ENCODE measurements around the gene SPINT3. TPM values are rescaled to one million over a fixed set of nuclear protein-coding genes. Genes with fewer than 3 reads are reported as not detected.

SPINT3 gene
- total and polyA plus RNA-seq, 7 donors, result not detected

- Histone ChIP-seq H3K27me3 (ENCODE audit: insufficient read depth in 3 of 3, low read length in 2 of 3) (peaks cover 0 to 47% (median 4%) of the 10 kb centered on the region in 3 donors), H3K27ac (no peak overlapping the region), H3K36me3 (ENCODE audit: insufficient read depth in 1 of 2, low read depth in 1 of 2) (no peaks in the 10 kb centered on the region), H3K4me3 (no peak overlapping the region), H3K9me3 (no peaks in the 10 kb centered on the region), H3K4me1 (no peaks in the 10 kb centered on the region)
- intact Hi-C loops (cut with DNase I), result no loop called here
- 63 to 71% (median 68%) methylated on average over 1 of the region's 1 CpG for WGBS, 3 donors
- no peak for DNase-seq
- TF ChIP-seq CTCF (IDR thresholded peaks at IDR 0.05), result no peak
- ATAC-seq, result no peak
Observed at GRCh38 chr20:45501600-45501999, 13.8 kb downstream of the SPINT3 start.

GRCh38 chr20:45500022-45500421 is 15.4 kb downstream of the SPINT3 start:
- H3K36me3 ChIP-seq (ENCODE audit: insufficient read depth in 1 of 2, low read depth in 1 of 2), result no peaks in the 10 kb centered on the region
- DNase-seq (no peak), ATAC-seq (no peak)
- no peaks in the 10 kb centered on the region for H3K4me1 ChIP-seq
- no peak for TF ChIP-seq CTCF (IDR thresholded peaks at IDR 0.05)
- H3K4me3 ChIP-seq, result no peak overlapping the region
- intact Hi-C loops (cut with DNase I), result no loop called here
- H3K27me3 ChIP-seq (ENCODE audit: insufficient read depth in 3 of 3, low read length in 2 of 3), result peaks cover 0 to 37% (median 4%) of the 10 kb centered on the region in 3 donors
- 63 to 73% (median 68%) methylated on average over 6 of the region's 6 CpGs for WGBS, 3 donors
- no peaks in the 10 kb centered on the region for H3K9me3 ChIP-seq
- no peak overlapping the region for H3K27ac ChIP-seq

- H3K27me3 ChIP-seq (ENCODE audit: insufficient read depth in 3 of 3, low read length in 2 of 3), result peaks cover 0 to 26% (median 4%) of the 10 kb centered on the region in 3 donors
Observed at GRCh38 chr20:45497971-45498494, 17.4 kb downstream of the SPINT3 start.

GRCh38 chr20:45496166-45496565 is 19.3 kb downstream of the SPINT3 start:
- H3K27me3 ChIP-seq (ENCODE audit: insufficient read depth in 3 of 3, low read length in 2 of 3), result peaks cover 0 to 28% (median 4%) of the 10 kb centered on the region in 3 donors
- intact Hi-C loops (cut with DNase I), result no loop called here
- ATAC-seq, result no peak
- no peak overlapping the region for H3K27ac ChIP-seq
- H3K4me3 ChIP-seq, result no peak overlapping the region
- H3K9me3 ChIP-seq, result no peaks in the 10 kb centered on the region
- no peaks in the 10 kb centered on the region for H3K4me1 ChIP-seq
- no peak for TF ChIP-seq CTCF (IDR thresholded peaks at IDR 0.05)
- DNase-seq, result no peak
- no peaks in the 10 kb centered on the region for H3K36me3 ChIP-seq (ENCODE audit: insufficient read depth in 1 of 2, low read depth in 1 of 2)
- 58 to 64% (median 61%) methylated on average over 3 of the region's 3 CpGs for WGBS, 3 donors

More at GRCh38 chr20:45497971-45498494, 17.4 kb downstream of the SPINT3 start:
- Histone ChIP-seq H3K36me3 (ENCODE audit: insufficient read depth in 1 of 2, low read depth in 1 of 2) (no peaks in the 10 kb centered on the region), H3K4me1 (no peaks in the 10 kb centered on the region), H3K27ac (no peak overlapping the region), H3K9me3 (no peaks in the 10 kb centered on the region), H3K4me3 (no peak overlapping the region)
- DNase-seq (no peak), ATAC-seq (no peak)
- intact Hi-C loops (cut with DNase I), result no loop called here
- no peak for TF ChIP-seq CTCF (IDR thresholded peaks at IDR 0.05)
- 72 to 81% (median 75%) methylated on average over 3 of the region's 3 CpGs for WGBS, 3 donors

- DNase-seq, result no peak
- TF ChIP-seq CTCF (IDR thresholded peaks at IDR 0.05), result no peak
- no peak overlapping the region for H3K4me3 ChIP-seq
- H3K9me3 ChIP-seq, result no peaks in the 10 kb centered on the region
- no peak overlapping the region for H3K27ac ChIP-seq
- 81 to 92% (median 82%) methylated on average over 1 of the region's 1 CpG for WGBS, 3 donors
- no peaks in the 10 kb centered on the region for H3K36me3 ChIP-seq (ENCODE audit: insufficient read depth in 1 of 2, low read depth in 1 of 2)
- intact Hi-C loops (cut with DNase I), result no loop called here
- no peaks in the 10 kb centered on the region for H3K4me1 ChIP-seq
- ATAC-seq, result no peak
- peaks cover 0 to 25% (median 6%) of the 10 kb centered on the region in 3 donors for H3K27me3 ChIP-seq (ENCODE audit: insufficient read depth in 3 of 3, low read length in 2 of 3)
Observed at GRCh38 chr20:45495501-45495941, 19.9 kb downstream of the SPINT3 start.
